ENCODE data around the gene ABCB6.
"Not testable (repeated sequence)": the region's sequence is repeated elsewhere in the genome, so short reads cannot be mapped to it uniquely, and the experiment has no call there.

The ABCB6 gene

DNA sequence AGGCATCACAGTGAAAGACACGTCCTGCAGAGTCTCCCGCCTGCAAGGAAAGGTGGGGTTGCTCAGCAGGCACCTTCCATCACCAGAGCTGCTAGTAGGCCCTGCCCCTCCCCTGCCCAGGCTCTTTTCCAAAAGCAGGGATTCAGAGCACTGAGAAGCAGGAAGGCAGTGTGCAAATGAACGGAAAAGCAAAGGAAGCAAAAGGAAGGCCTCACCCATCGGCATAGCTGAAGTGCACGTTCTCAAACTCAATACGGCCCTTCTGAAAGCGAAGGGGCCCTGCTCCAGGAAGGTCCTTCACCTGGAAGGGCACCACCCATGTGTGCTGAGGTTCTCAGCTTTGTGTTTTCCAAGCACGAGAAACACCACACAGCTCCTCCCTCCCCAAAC, 5.7 kb downstream of the ABCB6 start:
- no peak for DNase-seq

DNA sequence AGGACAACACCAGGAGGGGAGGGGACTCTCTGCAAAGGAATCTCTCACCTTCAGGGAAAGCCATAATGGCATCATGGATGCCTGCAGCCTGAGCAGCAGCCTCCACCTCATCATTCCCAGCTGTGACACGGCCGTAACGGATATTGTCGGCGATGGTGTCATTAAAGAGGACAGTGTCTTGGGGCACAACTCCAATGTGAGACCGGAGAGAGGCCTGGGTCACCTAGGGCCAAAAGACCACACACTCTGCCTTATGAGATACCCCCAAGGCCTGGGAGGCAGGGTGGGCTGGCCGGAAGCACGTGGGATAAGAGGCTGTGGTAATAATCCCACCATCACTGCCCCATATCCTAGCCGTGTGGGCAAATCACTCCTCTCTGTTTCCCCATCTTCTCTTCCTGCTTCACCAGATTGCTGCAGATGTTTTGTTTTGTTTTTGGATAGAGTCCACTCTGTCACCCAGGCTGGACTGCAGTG, 7.8 kb downstream of the ABCB6 start:
- DNase-seq = no peak

- no peak for DNase-seq
Measured at GRCh38 chr2:219210196-219210885, 8.4 kb downstream of the ABCB6 start.

DNA sequence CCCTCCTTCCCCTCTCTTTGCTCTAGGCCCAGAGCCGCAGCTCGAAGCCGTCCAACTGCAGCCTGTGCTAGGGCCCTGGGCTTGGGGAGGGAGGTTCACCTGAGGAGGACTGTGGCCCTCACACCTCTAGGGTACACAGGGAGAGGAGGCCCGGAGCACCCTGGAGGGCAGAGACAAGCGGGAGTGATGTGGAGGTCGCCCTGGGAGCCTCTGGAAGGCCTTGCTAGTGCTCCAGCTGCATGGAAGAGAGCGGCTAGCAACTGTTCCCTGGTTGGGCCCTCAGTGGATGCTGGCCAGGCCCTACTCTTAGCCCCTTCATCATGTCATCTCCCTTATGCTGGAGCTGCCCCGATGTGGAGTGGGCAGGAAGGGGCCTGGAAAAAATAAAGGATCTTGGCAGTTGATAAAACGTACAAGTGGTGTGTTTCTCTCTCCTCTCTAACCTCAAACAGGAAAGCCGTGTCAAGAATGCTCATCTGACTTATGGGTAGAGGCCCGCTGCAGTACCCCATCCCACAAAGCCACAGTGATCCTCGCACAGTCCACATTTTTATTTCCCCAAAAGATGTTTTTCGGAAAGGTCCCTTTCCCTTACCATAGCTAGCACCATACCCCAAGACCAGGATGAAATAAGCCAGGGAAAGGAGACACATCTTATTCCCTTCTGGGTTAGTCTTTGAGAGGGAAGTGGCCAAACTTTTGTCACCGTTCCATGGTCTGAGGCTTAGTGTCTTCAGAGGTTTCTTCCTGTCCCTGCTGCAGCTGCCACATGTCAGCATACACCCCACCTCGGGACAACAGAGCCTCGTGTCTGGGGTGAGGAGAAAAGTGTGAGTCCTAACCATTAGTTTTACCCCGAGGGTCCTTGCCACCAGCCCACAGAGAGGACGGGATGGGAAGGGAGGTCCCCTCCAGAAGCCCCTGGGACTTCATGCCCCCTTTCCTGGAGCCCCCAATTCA, 9.2 kb downstream of the ABCB6 start:
- no peak for DNase-seq

- DNase-seq = no peak
Measured at GRCh38 chr2:219207884-219208740, 10.6 kb downstream of the ABCB6 start.

DNA sequence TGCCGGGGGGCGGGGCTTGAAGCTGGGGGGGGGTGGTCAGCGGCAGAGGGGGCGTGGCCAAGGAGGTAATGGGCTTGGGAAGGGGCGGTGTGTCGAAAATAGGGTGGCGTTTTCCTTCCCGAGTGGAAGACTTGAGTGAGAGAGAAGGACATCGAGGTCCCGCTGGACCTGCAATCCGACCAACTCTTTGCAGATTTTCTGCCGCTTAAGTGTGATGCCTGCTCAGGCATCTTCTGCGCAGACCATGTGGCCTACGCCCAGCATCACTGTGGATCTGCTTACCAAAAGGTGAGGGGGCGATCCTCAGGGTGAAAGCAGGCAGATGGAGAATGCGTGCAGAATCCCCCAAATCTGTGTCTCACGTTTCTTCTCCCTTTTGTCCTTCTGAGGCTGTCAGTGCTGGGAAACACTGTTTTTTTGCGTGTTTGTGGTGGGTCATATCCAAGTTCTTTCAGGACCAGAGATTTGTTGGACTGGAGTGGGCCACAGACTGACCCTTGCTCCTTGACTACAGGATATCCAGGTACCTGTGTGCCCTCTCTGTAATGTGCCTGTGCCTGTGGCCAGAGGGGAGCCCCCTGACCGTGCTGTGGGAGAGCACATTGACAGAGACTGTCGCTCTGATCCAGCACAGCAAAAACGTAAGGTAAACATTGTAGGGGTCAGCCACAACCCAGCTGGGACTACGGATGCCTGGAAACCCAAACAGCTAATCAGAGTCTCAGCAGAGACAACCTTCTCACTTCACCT, 11.4 kb downstream of the ABCB6 start:
- peak; percentile 59 for DNase-seq

DNA sequence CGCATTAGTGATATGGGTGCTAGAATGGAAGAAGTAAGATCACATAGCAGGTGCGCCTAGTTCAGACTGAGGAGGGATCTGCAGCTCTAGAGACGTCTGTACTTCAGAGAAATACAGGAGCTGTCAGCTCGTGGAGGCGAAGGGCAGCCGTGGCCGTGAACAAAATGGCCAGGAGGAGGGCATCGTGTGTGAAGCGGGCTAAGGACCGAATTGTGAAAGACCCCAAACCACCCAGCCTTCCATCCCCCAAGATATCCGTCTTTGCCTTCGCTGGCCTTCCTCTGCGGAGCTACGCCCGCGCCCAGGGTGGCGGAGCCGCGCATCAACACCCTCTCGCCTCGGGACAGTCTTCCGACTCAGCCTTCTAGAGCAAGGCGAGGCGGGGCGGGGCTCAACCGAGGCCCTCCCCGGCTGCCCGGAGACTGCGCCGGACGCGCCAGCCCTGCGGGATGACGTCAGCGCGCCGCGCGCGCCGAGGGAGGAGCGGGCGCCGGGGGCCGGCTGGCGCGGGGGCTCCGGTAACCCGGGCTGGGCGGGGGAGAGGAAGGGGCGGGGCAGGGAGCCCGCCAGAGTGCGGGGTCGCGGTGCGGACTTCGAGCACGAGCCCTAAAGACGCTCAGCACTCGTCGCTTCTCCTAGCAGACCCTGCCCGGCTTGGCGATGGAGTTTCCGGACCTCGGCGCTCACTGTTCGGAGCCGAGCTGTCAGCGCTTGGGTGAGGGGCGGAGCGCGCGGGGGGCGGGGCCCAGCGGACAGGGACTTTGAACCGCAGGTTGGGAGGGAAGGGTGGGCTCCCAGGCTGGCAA, 12.2 kb downstream of the ABCB6 start, which contains the start of gene ZFAND2B:
TSS of gene ZFAND2B (plus strand) at position 455 of the 806 bp plus-strand sequence. CDS start at position 661, 206 bp downstream.
- DNase-seq = peak; percentile 86

GRCh38 chr2:219205981-219206327, 12.8 kb downstream of the ABCB6 start:
- no peak for DNase-seq

GRCh38 chr2:219205165-219205538, 13.6 kb downstream of the ABCB6 start:
- no peak for DNase-seq

DNA sequence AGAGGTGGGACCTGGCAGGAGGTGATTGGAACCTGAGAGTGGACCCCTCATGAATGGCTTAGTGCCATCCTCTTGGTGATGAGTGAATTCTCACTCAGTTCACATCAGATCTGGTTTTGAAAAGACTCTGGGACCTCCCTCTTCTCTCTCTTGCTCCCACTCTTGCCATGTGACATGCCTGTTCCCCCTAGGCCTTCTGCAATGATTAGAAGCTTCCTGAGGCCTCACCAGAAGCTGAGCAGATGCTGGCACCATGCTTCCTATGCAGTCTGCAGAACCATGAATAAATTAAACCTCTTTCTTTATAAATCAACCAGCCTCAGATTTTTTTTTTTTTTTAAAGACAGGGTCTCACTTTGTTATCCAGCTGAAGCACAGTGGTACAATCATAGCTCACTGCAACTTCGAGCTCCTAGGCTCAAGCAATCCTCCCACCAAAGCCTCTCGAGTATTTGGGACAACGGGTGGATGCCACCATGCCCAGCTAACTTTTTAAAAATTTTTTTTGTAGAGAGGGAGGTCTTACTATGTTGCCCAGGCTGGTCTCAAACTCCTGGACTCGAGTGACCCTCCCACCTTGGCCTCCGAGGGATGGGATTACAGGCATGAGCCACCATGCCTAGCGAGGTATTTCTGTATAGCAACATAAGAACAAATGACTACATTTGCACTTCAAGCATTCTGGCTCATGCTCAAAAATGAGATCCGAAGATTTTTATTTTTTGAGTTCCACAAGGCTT, 14.2 kb downstream of the ABCB6 start:
- no peak for DNase-seq

DNA sequence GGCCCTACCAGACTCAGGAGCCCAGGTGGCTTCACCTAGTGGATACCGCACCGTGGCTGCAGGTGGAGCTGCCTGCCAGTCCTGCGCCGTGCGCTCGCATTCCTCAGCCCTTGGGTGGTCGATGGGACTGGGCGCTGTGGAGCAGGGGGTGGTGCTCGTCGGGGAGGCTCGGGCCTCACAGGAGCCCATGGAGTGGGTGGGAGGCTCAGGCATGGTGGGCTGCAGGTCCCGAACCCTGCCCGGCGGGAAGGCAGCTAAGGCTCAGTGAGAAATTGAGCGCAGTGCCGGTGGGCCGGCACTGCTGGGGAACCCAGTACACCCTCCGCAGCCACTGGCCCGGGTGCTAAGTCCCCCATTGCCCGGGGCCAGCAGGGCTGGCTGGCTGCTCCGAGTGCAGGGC, 17.4 kb downstream of the ABCB6 start:
- DNase-seq = not testable (repeated sequence)

GRCh38 chr2:219200502-219201326, 18.0 kb downstream of the ABCB6 start:
- DNase-seq = not testable (repeated sequence)

GRCh38 chr2:219199470-219200211, 19.1 kb downstream of the ABCB6 start:
- DNase-seq = no peak

GRCh38 chr2:219198974-219199373, 19.8 kb downstream of the ABCB6 start:
- DNase-seq = no peak

- DNase-seq = no peak
Measured at GRCh38 chr2:219197388-219197787, 21.4 kb downstream of the ABCB6 start.

GRCh38 chr2:219186754-219187456, 31.9 kb downstream of the ABCB6 start:
- DNase-seq = no peak

GRCh38 chr2:219184121-219184520, 34.6 kb downstream of the ABCB6 start:
- DNase-seq = no peak

DNA sequence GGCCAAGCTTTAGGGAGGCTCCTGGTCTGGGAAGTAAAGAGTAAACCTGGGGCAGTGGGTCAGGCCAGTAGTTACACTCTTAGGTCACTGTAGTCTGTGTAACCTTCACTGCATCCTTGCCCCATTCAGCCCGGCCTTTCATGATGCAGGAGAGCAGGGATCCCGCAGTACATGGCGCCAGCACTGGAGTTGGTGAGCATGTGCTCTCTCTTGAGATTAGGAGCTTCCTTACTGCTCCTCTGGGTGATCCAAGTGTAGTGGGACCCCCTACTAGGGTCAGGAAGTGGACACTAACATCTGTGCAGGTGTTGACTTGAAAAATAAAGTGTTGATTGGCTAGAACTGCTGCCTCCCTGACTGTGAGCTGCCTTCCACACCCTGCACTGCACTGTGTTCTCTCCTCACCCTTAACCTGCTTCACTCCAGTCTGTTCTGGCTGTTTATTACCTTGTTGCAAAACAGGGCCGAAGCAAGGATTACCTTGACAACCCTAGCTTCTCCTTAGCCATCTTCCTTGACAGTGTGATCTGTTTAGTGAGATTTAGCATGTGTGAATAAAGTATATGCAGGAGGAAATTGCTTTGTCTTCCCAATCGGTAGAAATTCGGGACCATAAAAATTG, 35.5 kb downstream of the ABCB6 start:
- DNase-seq = no peak

All from amniotic stem cell (primary cell).